K562 (cell line): ENCODE data around the gene ZSCAN21. TPM values are rescaled to one million over a fixed set of nuclear protein-coding genes. Genes with fewer than 3 reads are reported as not detected.
A peak's percentile ranks its signal among the peaks of the same experiment; 100 is the strongest.

Experiments
- CREBBP ChIP-seq: IDR thresholded peaks from one replicate; pipeline ENCODE4 v1.6.1; 2012; ENCODE audit warnings: low read depth, mild to moderate bottlenecking, control low read depth, inconsistent platforms, low read length
- DPF2 ChIP-seq: fragments of 450-650 bp; IDR thresholded peaks from 2 replicates; pipeline ENCODE4 v1.6.1; 2016
- HSF4 ChIP-seq: fragments of 250-450 bp; sonication (Bioruptor Pico); IDR thresholded peaks from 2 replicates; pipeline ENCODE4 v2.1.2; 2022; ENCODE audit warnings: mild to moderate bottlenecking, moderate library complexity, borderline replicate concordance
- MAFK ChIP-seq: IDR thresholded peaks from 2 replicates; pipeline ENCODE4 v1.6.1; 2011; ENCODE audit warnings: low read length, improper control_type of control experiment
- MEIS2 ChIP-seq: fragments of 450-650 bp; IDR thresholded peaks from 2 replicates; pipeline ENCODE4 v1.6.1; 2014; ENCODE audit warnings: mild to moderate bottlenecking; ENCODE audit not compliant: partially characterized antibody
- RFX5 ChIP-seq: IDR thresholded peaks from 2 replicates; pipeline ENCODE4 v1.6.1; 2011; ENCODE audit warnings: low read depth, mild to moderate bottlenecking, improper control_type of control experiment, low read length
- ZEB2 ChIP-seq: fragments of 450-650 bp; IDR thresholded peaks from 2 replicates; pipeline ENCODE4 v1.6.1; 2016
- ZNF239 ChIP-seq: fragments of 250-450 bp; sonication (Bioruptor Pico); IDR thresholded peaks from 2 replicates; pipeline ENCODE4 v1.4.0; 2020; ENCODE audit warnings: mild to moderate bottlenecking
- polyA plus RNA-seq, 8 experiments: library from polyadenylated mRNA; depleted of rRNA in 4 of 8; stranded (reverse) in 5 of 8; unstranded in 3 of 8; fragments of >200 nt; fragmentation: Nextera tagmentation in 2 of 8; fragmentation: Illumina TruSeq in 1 of 8; extraction: Ambion mirVana in 2 of 8; extraction: Trizol in 1 of 8; gene quantifications; 2 replicates each; pipeline versions ENCODE4 v1.2.1 to v1.2.3, GENCODE V29; 2011 to 2014; ENCODE audit warnings: inconsistent platforms in 1 of 8, missing spikeins in 1 of 8
- total RNA-seq, 7 experiments: library from RNA; depleted of rRNA in 6 of 7; stranded (reverse); fragments of >200 nt in 6 of 7; fragmentation: Illumina TruSeq in 2 of 7; extraction: Trizol in 2 of 7; gene quantifications; 2 replicates each; pipeline versions ENCODE4 v1.2.1 to v1.2.3, GENCODE V29; 2011 to 2021; ENCODE audit warnings: low replicate concordance in 1 of 7
- TF ChIP-seq, protein P1 (sequence below): sonication (generic); formaldehyde crosslinking; IDR thresholded peaks from 2 replicates; pipeline ENCODE4 v1.8.1; 2023; ENCODE audit warnings: mild to moderate bottlenecking, missing genetic modification reagents
- TF ChIP-seq, protein P2 (sequence below): fragments of 450-650 bp; IDR thresholded peaks from 2 replicates; pipeline ENCODE4 v1.6.1; 2018; ENCODE audit not compliant: partially characterized antibody
- TF ChIP-seq, protein P3 (sequence below): fragments of 250-450 bp; sonication (Bioruptor Pico); IDR thresholded peaks from 2 replicates; pipeline ENCODE4 v1.4.0; 2020; ENCODE audit warnings: mild to moderate bottlenecking, moderate library complexity
- TF ChIP-seq, protein P4 (sequence below): fragments of 450-650 bp; IDR thresholded peaks from 2 replicates; pipeline ENCODE4 v1.6.1; 2017; ENCODE audit warnings: antibody characterized with exemption, mild to moderate bottlenecking
- TF ChIP-seq, protein P5 (sequence below): sonication (generic); formaldehyde crosslinking; IDR thresholded peaks from 2 replicates; pipeline ENCODE4 v1.8.1; 2023; ENCODE audit warnings: mild to moderate bottlenecking, missing genetic modification reagents
- TF ChIP-seq, protein P6 (sequence below): fragments of 250-450 bp; sonication (Bioruptor Pico); IDR thresholded peaks from 2 replicates; pipeline ENCODE4 v1.8.0; 2022; ENCODE audit warnings: moderate library complexity, mild to moderate bottlenecking, inconsistent platforms

Gene ZSCAN21
- total and polyA plus RNA-seq, 9 of the 15 experiments (the other 6 are each of a cell fraction or from before 2014, with no cell fraction given): 5.9 to 15.5 (median 13.2) TPM

DNA sequence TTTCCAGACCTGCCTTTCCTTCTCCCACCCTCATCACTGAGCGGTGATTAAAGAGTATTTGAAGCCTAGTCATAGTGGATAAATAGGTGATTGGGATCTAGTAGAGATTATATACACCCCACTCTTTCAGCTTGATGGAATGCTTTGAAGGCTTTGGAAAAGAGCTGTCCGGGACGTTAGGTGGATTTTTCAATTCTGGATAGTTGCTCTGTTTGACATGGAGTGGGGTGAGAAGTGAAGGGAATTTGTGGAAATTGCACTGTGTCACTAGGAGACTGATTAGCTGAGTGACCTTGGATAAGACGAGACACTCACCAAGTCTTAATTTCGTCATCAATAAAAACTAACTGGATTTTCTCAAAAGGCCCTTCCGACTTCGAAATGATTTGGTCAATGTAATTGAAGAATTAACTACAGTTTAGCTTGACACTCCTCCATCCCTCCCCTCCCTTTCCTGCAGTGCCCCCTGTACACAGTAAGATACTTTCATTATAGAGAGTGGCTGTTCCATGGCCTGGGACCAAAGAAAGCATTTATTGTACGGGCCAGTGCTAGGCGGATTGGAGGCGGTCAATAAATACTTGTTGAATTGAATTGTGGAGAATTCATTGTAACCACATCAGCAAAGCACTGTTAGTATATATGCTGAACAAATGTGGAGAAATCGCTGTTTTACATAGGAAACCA lies 33.2 kb upstream of the ZSCAN21 start (continued):
- TF ChIP-seq, protein P1, sequence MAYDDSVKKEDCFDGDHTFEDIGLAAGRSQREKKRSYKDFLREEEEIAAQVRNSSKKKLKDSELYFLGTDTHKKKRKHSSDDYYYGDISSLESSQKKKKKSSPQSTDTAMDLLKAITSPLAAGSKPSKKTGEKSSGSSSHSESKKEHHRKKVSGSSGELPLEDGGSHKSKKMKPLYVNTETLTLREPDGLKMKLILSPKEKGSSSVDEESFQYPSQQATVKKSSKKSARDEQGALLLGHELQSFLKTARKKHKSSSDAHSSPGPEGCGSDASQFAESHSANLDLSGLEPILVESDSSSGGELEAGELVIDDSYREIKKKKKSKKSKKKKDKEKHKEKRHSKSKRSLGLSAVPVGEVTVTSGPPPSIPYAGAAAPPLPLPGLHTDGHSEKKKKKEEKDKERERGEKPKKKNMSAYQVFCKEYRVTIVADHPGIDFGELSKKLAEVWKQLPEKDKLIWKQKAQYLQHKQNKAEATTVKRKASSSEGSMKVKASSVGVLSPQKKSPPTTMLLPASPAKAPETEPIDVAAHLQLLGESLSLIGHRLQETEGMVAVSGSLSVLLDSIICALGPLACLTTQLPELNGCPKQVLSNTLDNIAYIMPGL (CRISPR knock-in tag): no peak
- TF ChIP-seq MAFK (no peak), CREBBP (no peak), RFX5 (no peak), ZEB2 (no peak), ZNF239 (CRISPR knock-in tag) (no peak), MEIS2 (no peak), HSF4 (CRISPR knock-in tag) (no peak), DPF2 (peak; percentile 21; the same call in 1 of the 2 replicates)
- TF ChIP-seq, protein P2, sequence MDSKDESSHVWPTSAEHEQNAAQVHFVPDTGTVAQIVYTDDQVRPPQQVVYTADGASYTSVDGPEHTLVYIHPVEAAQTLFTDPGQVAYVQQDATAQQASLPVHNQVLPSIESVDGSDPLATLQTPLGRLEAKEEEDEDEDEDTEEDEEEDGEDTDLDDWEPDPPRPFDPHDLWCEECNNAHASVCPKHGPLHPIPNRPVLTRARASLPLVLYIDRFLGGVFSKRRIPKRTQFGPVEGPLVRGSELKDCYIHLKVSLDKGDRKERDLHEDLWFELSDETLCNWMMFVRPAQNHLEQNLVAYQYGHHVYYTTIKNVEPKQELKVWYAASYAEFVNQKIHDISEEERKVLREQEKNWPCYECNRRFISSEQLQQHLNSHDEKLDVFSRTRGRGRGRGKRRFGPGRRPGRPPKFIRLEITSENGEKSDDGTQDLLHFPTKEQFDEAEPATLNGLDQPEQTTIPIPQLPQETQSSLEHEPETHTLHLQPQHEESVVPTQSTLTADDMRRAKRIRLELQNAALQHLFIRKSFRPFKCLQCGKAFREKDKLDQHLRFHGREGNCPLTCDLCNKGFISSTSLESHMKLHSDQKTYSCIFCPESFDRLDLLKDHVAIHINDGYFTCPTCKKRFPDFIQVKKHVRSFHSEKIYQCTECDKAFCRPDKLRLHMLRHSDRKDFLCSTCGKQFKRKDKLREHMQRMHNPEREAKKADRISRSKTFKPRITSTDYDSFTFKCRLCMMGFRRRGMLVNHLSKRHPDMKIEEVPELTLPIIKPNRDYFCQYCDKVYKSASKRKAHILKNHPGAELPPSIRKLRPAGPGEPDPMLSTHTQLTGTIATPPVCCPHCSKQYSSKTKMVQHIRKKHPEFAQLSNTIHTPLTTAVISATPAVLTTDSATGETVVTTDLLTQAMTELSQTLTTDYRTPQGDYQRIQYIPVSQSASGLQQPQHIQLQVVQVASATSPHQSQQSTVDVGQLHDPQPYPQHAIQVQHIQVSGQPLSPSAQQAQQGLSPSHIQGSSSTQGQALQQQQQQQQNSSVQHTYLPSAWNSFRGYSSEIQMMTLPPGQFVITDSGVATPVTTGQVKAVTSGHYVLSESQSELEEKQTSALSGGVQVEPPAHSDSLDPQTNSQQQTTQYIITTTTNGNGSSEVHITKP: no peak
- TF ChIP-seq, protein P3, sequence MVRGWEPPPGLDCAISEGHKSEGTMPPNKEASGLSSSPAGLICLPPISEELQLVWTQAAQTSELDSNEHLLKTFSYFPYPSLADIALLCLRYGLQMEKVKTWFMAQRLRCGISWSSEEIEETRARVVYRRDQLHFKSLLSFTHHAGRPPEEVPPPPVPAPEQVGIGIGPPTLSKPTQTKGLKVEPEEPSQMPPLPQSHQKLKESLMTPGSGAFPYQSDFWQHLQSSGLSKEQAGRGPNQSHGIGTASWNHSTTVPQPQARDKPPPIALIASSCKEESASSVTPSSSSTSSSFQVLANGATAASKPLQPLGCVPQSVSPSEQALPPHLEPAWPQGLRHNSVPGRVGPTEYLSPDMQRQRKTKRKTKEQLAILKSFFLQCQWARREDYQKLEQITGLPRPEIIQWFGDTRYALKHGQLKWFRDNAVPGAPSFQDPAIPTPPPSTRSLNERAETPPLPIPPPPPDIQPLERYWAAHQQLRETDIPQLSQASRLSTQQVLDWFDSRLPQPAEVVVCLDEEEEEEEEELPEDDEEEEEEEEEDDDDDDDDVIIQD (CRISPR knock-in tag): no peak
- TF ChIP-seq, protein P4, sequence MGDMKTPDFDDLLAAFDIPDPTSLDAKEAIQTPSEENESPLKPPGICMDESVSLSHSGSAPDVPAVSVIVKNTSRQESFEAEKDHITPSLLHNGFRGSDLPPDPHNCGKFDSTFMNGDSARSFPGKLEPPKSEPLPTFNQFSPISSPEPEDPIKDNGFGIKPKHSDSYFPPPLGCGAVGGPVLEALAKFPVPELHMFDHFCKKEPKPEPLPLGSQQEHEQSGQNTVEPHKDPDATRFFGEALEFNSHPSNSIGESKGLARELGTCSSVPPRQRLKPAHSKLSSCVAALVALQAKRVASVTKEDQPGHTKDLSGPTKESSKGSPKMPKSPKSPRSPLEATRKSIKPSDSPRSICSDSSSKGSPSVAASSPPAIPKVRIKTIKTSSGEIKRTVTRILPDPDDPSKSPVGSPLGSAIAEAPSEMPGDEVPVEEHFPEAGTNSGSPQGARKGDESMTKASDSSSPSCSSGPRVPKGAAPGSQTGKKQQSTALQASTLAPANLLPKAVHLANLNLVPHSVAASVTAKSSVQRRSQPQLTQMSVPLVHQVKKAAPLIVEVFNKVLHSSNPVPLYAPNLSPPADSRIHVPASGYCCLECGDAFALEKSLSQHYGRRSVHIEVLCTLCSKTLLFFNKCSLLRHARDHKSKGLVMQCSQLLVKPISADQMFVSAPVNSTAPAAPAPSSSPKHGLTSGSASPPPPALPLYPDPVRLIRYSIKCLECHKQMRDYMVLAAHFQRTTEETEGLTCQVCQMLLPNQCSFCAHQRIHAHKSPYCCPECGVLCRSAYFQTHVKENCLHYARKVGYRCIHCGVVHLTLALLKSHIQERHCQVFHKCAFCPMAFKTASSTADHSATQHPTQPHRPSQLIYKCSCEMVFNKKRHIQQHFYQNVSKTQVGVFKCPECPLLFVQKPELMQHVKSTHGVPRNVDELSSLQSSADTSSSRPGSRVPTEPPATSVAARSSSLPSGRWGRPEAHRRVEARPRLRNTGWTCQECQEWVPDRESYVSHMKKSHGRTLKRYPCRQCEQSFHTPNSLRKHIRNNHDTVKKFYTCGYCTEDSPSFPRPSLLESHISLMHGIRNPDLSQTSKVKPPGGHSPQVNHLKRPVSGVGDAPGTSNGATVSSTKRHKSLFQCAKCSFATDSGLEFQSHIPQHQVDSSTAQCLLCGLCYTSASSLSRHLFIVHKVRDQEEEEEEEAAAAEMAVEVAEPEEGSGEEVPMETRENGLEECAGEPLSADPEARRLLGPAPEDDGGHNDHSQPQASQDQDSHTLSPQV: no peak
- TF ChIP-seq, protein P5, sequence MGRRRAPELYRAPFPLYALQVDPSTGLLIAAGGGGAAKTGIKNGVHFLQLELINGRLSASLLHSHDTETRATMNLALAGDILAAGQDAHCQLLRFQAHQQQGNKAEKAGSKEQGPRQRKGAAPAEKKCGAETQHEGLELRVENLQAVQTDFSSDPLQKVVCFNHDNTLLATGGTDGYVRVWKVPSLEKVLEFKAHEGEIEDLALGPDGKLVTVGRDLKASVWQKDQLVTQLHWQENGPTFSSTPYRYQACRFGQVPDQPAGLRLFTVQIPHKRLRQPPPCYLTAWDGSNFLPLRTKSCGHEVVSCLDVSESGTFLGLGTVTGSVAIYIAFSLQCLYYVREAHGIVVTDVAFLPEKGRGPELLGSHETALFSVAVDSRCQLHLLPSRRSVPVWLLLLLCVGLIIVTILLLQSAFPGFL (CRISPR knock-in tag): 0 out of 2 replicates have a peak, but pooled peaks have one; percentile 39
- TF ChIP-seq, protein P6, sequence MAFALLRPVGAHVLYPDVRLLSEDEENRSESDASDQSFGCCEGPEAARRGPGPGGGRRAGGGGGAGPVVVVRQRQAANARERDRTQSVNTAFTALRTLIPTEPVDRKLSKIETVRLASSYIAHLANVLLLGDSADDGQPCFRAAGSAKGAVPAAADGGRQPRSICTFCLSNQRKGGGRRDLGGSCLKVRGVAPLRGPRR (CRISPR knock-in tag): no peak
